Muscle of leg (tissue), 11 donors: ENCODE measurements around the gene LMO2. TPM values are rescaled to one million over a fixed set of nuclear protein-coding genes. Genes with fewer than 3 reads are reported as not detected.

Source experiments
- DNase-seq: peaks from one replicate; pipeline ENCODE4 v3.0.0; 2013
- H3K27ac ChIP-seq: one replicate; pipeline ENCODE4 v1.5.1; 2013; ENCODE audit warnings: mild to moderate bottlenecking, low read length, control low read depth
- H3K27me3 ChIP-seq: one replicate; pipeline ENCODE4 v1.6.1; 2013; ENCODE audit warnings: low read length; ENCODE audit not compliant: control insufficient read depth, insufficient read depth
- H3K36me3 ChIP-seq: one replicate; pipeline ENCODE4 v1.6.1; 2013; ENCODE audit warnings: low read length; ENCODE audit not compliant: control insufficient read depth, insufficient read depth
- H3K4me1 ChIP-seq: one replicate; pipeline ENCODE4 v1.6.1; 2013; ENCODE audit warnings: low read length; ENCODE audit not compliant: control insufficient read depth, insufficient read depth
- H3K4me3 ChIP-seq: one replicate; pipeline ENCODE4 v1.5.1; 2013; ENCODE audit warnings: low read length, control low read depth
- H3K9me3 ChIP-seq: replicated peaks from 2 replicates; pipeline ENCODE4 v1.6.1; 2013; ENCODE audit warnings: low read depth, low read length; ENCODE audit not compliant: control insufficient read depth
- WGBS: methylation state at CpG from one replicate; pipeline ENCODE4 v1.1.5; 2013; ENCODE audit warnings: missing lambda C conversion rate; ENCODE audit not compliant: insufficient coverage; 5-methylcytosine and 5-hydroxymethylcytosine counted together
- polyA plus RNA-seq, 8 donors: library from polyadenylated mRNA; unstranded; fragments of 120-200 nt; gene quantifications; one replicate each; pipeline versions ENCODE4 v1.2.1 to v1.2.3, GENCODE V29; 2013; ENCODE audit warnings: inconsistent platforms in 1 of 8, low replicate concordance in 1 of 8; ENCODE audit not compliant: insufficient read length in 8 of 8, insufficient read depth in 1 of 8
- total RNA-seq: library from RNA; stranded (reverse); fragments of 120-200 nt; gene quantifications from one replicate; pipeline ENCODE4 v1.2.4, GENCODE V29; 2013

Gene LMO2
- total and polyA plus RNA-seq, 9 donors, result 13.7 to 20.6 (median 16.2) TPM

DNA sequence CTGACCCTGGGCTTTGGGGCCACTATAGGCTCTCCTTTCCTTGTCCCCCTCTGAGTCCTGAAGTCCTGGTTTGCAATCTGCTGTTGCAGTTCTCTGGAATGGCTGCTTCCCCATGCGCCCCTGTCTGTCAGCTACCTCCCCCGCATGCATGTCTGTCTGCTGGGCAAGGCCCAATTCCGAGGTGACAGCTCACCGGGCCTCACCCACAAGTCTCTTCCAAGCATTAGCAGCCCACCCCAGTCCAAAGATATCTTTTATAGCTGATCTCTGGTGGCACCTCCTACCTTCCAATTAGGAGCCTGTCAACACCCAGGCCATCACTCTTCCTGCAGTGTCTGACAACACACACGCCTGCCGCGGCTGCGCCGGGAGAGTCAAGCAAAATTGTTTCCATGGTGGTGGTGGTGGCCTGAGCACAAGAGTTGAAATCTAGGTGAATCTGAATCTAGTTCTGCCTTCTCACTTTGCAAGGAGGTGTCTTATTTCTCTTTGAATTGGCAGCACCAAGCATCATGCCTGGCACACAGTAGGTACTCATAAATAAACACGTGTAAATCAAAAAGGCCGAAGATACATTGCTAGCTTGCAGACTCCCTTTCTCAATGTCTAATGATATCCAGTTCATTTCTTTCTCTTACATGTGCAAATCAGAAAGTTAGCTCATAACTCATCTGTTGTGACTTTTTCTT is 1.2 kb upstream of the LMO2 start:
- DNase-seq, result no peak
- Histone ChIP-seq H3K4me1 (peaks cover 3% of the 10 kb centered on the region), H3K36me3 (no peaks in the 10 kb centered on the region), H3K4me3 (no peak overlapping the region), H3K27ac (no peak overlapping the region), H3K9me3 (no peaks in the 10 kb centered on the region), H3K27me3 (no peaks in the 10 kb centered on the region)
- WGBS, result 72% methylated on average over 4 of the region's 11 CpGs

DNA sequence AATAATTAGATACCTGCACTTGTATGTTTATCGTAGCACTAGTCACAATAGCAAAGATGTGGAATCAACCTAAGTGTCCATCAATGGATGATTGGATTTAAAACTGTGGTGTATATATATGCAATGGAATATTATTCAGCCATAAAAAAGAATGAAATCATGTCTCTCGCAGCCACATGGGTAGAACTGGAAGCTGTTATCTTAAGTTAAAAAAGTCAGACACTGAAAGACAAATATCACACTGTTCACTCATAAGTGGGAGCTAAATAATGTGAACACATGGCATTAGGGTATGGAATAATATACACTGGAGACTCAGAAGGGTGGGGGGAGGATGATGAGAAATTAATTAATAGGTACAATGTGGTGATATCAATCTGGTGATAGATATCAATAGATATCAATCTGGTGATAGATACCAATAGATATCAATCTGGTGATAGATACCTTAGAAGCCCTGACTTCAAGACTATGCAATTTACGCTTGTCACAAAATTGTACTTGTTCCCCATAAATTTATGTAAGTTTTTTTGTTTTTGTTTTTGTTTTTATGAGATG is 2.0 kb downstream of the LMO2 start:
- no peak overlapping the region for H3K4me3 ChIP-seq
- no peak overlapping the region for H3K27ac ChIP-seq
- no peaks in the 10 kb centered on the region for H3K27me3 ChIP-seq
- no CpG with 5 or more reads among the region's 3 CpGs for WGBS
- H3K4me1 ChIP-seq, result peaks cover 3% of the 10 kb centered on the region
- DNase-seq, result no peak
- H3K9me3 ChIP-seq, result no peaks in the 10 kb centered on the region
- H3K36me3 ChIP-seq, result no peaks in the 10 kb centered on the region

DNA sequence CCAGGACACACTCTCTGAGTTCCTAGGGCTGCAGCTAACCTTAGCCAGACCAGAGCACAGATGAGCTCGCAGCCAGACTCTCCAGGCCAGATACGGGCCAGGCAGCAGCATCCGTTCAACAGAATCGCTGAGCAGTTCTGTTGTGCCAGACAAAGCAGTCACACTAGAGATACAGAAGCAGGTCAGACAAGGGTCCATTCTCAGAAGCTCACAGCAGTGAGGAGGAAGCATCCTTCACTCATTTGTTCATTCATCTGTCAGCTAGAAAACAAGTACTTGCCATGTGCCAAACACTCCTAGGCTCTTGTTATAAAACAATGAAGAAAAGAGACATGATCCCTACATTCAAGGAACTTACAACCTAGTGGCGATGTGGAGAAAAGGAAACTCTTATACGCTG is 2.6 kb downstream of the LMO2 start:
- Histone ChIP-seq H3K9me3 (no peaks in the 10 kb centered on the region), H3K27ac (no peak overlapping the region), H3K4me3 (no peak overlapping the region), H3K36me3 (no peaks in the 10 kb centered on the region), H3K4me1 (peaks cover 3% of the 10 kb centered on the region), H3K27me3 (no peaks in the 10 kb centered on the region)
- WGBS, result 89% methylated on average over 4 of the region's 6 CpGs
- DNase-seq, result no peak

DNA sequence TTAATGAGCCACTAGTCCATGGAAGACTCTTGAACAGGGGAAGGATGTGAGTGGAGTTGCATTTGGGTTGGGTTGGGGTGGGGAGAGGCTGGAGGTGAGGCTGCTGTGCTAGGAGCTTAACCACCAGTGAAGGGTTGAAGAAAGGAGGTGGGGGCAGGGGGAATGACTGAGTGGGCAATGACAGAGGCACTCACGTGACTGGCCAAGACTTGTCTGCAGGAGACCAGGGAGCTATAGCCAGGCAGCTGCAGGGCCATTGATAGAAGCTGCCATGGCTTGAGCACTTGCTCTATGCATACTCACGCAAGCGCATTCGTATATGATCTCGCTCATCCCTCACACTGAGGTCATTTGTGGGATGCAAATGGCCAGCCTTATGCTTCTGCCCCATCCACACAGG is 4.0 kb downstream of the LMO2 start:
- no peak overlapping the region for H3K27ac ChIP-seq
- H3K4me3 ChIP-seq, result no peak overlapping the region
- H3K9me3 ChIP-seq, result no peaks in the 10 kb centered on the region
- no peaks in the 10 kb centered on the region for H3K36me3 ChIP-seq
- peaks cover 3% of the 10 kb centered on the region for H3K4me1 ChIP-seq
- DNase-seq, result no peak
- 89% methylated on average over 5 of the region's 5 CpGs for WGBS
- H3K27me3 ChIP-seq, result no peaks in the 10 kb centered on the region

DNA sequence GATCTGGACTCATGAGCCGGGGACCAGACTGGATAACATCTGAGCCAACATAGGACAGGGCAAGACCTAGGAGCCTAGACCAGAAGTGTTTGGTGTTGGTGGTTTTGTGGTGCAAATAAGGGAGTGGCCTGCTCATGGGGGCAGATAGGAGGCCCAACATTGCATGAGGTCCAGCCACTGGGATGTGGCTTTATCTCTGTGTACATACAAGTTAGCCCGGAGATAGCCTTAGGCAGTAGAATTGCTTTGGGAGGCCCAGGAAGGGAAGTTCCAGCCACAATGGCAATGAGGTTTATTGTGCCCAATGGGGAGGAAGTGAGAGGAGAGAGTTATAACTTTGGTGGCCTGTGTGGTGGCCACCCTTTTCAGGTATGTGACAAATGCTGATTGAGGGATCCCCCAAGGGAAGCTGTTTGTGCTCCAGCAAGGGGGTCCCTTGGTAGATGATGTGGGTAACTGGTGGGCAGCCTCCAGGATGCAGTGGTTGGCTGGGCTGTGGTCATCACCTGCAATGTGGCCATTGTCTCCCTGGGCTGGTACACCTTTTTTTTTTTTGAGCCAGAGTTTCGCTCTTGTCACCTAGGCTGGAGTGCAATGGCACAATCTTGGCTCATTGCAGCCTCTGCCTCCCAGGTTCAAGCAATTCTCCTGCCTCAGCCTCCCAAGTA is 6.4 kb downstream of the LMO2 start:
- H3K9me3 ChIP-seq, result no peaks in the 10 kb centered on the region
- no peak for DNase-seq
- no peaks in the 10 kb centered on the region for H3K27me3 ChIP-seq
- H3K27ac ChIP-seq, result no peak overlapping the region
- H3K4me1 ChIP-seq, result no peaks in the 10 kb centered on the region
- 90% methylated on average over 3 of the region's 3 CpGs for WGBS
- no peaks in the 10 kb centered on the region for H3K36me3 ChIP-seq
- H3K4me3 ChIP-seq, result no peak overlapping the region

DNA sequence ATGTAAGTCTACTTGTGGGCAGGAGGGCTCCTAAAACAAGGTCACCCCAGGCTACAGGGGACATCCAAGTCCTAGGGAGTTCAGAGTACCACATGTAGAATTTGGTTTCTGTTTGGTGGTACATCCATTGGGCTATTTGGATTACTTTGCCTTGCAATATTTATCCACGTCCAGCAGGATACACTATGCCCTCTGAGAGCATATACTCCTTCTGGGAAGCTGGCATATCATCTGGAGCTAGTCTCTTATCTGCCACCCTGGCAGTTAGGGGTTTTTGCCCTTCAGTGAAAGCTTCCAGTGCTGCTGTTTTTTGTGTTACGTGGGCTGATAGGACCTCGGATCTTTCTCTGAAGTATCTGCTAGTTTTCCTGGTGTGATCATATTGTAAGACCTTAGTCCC is 7.3 kb downstream of the LMO2 start:
- no peaks in the 10 kb centered on the region for H3K27me3 ChIP-seq
- 94% methylated on average over 3 of the region's 3 CpGs for WGBS
- no peaks in the 10 kb centered on the region for H3K36me3 ChIP-seq

DNA sequence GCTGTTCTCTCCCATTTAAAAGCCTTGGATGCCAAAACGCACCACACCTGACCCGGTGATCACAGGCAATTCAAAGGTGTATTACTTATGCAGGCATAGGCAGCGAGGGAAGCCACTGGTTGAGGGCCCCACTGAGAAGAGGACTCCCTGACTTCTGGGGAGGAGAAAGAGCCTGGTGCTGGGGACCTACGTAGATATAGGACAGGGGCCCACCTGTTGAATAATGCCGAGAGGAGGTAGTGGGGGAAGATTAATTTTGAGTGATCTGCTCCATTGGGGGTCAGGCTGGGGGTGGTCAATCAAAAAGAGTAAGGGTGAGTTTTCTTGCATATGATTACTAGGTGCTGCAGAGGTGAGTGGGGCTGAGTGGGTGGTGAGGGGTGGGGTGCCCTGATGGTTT is 7.8 kb downstream of the LMO2 start:
- DNase-seq, result no peak
- Histone ChIP-seq H3K9me3 (no peaks in the 10 kb centered on the region), H3K27me3 (no peaks in the 10 kb centered on the region), H3K4me3 (no peak overlapping the region), H3K36me3 (no peaks in the 10 kb centered on the region), H3K27ac (no peak overlapping the region), H3K4me1 (no peaks in the 10 kb centered on the region)
- 94% methylated on average over 4 of the region's 5 CpGs for WGBS

More for the DNA sequence above, 7.3 kb downstream of the LMO2 start:
- DNase-seq, result no peak
- Histone ChIP-seq H3K9me3 (no peaks in the 10 kb centered on the region), H3K4me3 (no peak overlapping the region), H3K27ac (no peak overlapping the region), H3K4me1 (no peaks in the 10 kb centered on the region)

DNA sequence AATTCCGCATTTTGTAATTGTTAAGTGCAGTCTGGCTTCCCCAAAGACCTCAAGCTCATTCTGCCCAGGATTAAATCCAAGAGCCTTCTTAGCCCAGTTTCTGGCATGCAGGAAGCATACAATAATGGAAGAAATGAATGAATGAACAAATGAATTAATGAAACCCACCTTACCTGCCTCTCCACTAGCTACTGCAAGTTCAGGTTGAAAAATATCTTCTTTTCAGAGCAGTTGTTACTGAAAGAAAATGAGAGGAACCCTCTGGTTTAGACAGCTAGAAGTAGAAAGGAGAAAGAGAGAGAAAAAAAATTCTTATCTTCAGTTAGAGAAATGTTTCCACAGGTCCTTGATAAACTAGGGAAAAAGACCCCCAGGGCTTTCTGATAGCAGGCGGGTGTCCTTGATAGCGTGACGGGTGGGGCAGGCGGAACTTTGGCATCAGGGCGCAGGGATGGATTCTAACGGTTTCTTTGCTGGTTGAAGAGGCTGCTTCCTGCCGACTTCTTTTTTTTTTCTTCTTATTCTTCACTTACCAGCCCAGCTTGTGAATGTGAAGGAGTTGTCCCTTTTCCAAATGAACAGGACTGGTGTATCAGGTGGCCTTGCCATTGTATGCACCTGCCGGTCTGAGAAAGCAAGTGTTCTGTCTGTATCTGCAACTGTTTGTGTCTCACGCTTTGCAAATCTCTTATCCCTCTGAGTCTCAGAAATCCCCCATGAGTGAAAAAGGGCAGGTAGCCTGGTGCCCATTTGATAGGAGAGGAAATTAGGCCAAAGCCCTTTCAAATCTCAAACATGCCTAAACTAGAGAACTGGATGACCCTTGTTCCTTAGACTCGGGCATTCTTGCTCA is 10.0 kb downstream of the LMO2 start:
- Histone ChIP-seq H3K4me3 (no peak overlapping the region), H3K27me3 (no peaks in the 10 kb centered on the region), H3K27ac (no peak overlapping the region), H3K36me3 (no peaks in the 10 kb centered on the region), H3K9me3 (no peaks in the 10 kb centered on the region), H3K4me1 (no peaks in the 10 kb centered on the region)
- WGBS, result no CpG with 5 or more reads among the region's 11 CpGs
- DNase-seq, result no peak

DNA sequence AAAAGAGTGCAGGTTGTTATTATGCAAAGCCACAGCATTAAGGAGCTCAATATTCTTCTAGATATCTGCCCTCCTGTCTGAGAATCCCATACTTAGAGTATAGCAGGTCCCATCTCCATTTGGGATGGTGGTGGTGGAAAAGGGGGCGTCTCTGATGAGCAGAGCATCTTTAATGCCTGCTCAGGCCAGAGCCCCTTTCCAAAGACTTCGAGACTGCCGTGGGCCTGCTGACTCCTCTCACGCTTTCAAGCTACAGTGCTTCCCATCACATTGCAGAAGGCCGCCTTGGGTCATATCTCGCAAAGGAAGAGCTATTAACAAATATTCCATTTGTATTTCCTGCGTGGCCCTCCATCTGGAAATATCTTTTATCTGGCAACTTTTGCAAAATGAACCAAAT is 10.9 kb downstream of the LMO2 start:
- no peak overlapping the region for H3K27ac ChIP-seq
- H3K9me3 ChIP-seq, result no peaks in the 10 kb centered on the region
- H3K36me3 ChIP-seq, result no peaks in the 10 kb centered on the region
- no peak for DNase-seq
- no peak overlapping the region for H3K4me3 ChIP-seq
- WGBS, result 80% methylated on average over 5 of the region's 7 CpGs
- H3K27me3 ChIP-seq, result no peaks in the 10 kb centered on the region
- H3K4me1 ChIP-seq, result no peaks in the 10 kb centered on the region

DNA sequence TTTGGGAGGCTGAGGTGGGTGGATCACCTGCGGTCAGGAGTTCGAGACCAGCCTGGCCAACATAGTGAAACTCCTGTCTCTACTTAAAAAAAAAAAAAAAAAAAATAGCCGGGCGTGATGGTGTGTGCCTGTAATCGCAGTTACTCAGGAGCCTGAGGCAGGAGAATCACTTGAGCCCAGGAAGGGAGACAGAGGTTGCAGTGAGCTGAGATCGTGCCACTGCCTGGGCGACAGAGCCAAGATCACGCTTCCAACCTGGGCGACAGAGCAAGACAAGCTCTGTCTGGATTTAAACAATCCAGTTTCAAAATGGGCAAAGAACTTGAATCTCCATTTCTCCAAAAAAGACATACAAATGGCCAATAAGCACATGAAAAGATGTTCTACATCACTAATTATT is 12.5 kb downstream of the LMO2 start:
- no peaks in the 10 kb centered on the region for H3K9me3 ChIP-seq
- no peak for DNase-seq
- H3K36me3 ChIP-seq, result no peaks in the 10 kb centered on the region
- no peak overlapping the region for H3K27ac ChIP-seq
- WGBS, result 94% methylated on average over 6 of the region's 9 CpGs
- H3K4me1 ChIP-seq, result no peaks in the 10 kb centered on the region
- H3K27me3 ChIP-seq, result peaks cover 2% of the 10 kb centered on the region
- H3K4me3 ChIP-seq, result no peak overlapping the region
